HG03108 (cell line): ENCODE data around the gene KDM4C.
"Not testable (repeated sequence)": the region's sequence is repeated elsewhere in the genome, so short reads cannot be mapped to it uniquely, and the experiment has no call there.

Experiments
- ATAC-seq: cut with Tn5 transposase; IDR thresholded peaks from one replicate; pipeline ENCODE4 v1.9.1; 2021; ENCODE audit warnings: moderate library complexity; ENCODE audit not compliant: unreplicated experiment

KDM4C gene

DNA sequence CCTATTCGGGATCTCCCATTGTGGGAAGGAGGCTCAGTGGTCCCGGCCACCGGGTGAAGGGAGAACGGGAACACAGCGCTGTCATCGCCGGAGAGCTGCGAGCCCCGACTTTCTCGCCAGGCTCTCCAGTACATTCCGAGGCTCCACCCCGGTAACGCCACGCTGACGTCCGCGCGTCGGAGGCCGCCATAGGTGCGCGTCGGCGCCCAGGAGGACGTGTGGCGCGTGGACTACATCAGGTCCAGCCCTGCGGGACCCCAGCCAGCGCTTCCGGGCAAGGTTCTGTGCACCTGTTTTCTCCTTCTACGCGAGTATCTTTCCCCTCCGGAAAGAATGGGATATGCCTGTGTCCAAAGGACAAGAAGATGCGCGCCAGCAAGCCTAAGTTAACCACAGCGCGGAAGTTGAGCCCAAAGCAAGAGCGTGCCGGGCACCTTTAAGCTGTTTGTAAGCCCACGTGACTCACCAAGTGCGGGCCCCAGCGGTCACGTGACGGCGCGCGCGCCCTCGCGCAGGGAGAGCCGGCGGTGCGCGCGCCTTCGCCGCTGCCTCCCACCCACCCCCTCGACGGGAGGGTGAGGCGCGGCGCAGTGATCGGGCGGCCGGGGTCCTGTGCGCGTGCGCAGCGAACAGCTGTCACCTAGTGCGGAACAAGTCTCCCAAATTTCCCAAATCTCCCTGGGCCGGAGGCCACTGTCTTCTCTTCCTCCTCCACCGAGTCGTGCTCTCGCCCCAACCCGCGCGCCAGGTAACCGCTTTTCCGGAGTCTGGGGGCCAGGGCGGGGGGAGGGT is at the start of gene KDM4C:
KDM4C (plus strand) TSS at position 518 of the 792 bp plus-strand sequence. CDS start 35,016 bp downstream, outside the sequence.
- peak; percentile 82 for ATAC-seq

DNA sequence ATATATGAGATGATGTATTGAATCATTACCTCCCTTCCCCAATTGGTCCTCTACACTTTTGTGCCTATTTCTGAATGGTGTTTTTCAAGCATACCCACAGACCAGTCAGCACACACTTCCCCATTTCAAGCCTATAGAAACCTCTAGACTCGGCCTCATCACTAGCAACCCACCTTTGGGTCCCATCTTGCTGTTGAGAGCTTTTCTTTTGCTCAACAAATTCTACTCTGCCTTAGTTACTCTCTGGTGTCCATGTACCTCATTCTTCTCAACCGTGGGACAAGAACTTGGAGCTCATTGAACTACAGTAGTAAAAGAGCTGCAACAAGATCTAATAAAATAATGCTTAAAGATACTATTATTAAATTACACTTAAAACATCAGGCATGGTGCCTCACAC is 49.0 kb upstream of the KDM4C start:
- no peak for ATAC-seq

- no peak for ATAC-seq
Measured at GRCh38 chr9:6711403-6711802, 46.4 kb upstream of the KDM4C start.

- no peak for ATAC-seq
Measured at GRCh38 chr9:6712041-6712440, 45.7 kb upstream of the KDM4C start.

- ATAC-seq = no peak
Measured at GRCh38 chr9:6714176-6714575, 43.6 kb upstream of the KDM4C start.

DNA sequence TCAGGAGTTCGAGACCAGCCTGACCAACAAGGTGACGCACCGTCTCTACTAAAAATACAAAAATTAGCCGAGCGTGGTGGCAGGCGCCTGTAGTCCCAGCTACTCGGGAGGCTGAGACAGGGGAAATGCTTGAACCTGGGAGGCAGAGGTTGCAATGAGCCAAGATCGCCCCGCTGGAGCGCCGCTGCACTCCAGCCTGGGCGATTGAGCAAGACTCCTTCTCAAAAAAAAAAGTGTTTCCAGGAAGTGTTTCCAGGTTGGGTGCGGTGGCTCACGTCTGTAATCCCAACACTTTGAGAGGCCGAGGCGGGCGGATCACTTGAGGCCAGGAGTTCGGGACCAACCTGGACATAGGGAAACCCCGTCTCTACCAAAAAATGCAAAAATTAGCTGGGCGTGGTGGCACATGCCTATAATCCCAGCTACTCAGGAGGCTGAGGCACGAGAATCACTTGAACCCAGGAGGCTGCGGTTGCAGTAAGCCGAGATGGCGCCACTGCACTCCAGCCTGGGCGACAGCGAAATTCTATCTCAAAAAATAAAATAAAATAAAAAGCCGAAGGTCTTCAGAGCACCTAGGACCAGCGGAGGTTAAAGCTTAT is 42.5 kb upstream of the KDM4C start:
- not testable (repeated sequence) for ATAC-seq

DNA sequence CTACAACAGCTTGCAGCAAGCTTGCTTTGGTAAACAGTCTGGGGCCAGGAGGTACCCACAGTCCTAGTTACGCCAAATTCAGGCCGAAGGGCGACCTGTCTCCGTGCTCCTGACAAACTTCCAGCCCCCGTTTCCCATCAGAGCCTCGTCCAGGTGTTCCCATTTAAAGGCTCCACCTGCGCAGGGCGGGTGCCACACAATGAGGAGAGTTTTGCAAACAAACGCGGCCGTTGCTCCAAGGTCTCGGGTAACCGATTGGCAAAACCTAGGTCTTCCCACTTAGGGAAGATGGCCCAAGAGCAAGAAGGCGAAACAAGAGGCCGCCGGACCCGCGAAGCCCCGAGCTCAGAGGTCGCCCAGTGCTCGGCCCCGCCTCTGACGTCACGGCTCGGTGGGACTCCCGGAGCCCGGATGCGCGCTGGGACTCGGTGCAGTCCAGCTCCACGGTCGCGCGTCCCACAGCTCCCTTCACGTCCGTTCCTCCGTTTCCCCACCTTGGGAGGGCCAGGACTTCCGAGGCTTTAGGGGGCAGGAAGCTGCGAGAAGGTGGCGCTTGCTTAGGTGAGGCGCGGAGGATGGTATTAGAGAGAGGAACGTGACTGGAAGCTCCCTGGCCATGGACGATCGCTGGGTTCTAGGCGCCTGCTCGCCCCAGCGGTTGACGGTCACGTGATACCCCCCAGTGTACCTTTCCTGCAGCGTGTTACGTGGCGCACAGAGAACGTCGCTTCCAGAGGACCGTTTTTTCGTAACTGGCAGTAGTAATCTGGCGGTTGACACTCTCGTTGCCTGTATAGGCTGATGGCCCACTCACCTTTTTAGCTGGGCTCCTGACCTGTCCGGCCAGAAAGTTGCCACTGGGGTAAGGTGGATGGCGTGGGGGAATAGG is 41.8 kb upstream of the KDM4C start:
- ATAC-seq = peak; percentile 69

GRCh38 chr9:6716766-6717165 is 41.0 kb upstream of the KDM4C start:
- no peak for ATAC-seq

- no peak for ATAC-seq
Measured at GRCh38 chr9:6723881-6724420, 33.8 kb upstream of the KDM4C start.

GRCh38 chr9:6733257-6733656 is 24.5 kb upstream of the KDM4C start:
- ATAC-seq = no peak

- ATAC-seq = no peak
Measured at GRCh38 chr9:6733831-6734230, 23.9 kb upstream of the KDM4C start.

GRCh38 chr9:6735422-6735821 is 22.4 kb upstream of the KDM4C start:
- ATAC-seq = no peak

DNA sequence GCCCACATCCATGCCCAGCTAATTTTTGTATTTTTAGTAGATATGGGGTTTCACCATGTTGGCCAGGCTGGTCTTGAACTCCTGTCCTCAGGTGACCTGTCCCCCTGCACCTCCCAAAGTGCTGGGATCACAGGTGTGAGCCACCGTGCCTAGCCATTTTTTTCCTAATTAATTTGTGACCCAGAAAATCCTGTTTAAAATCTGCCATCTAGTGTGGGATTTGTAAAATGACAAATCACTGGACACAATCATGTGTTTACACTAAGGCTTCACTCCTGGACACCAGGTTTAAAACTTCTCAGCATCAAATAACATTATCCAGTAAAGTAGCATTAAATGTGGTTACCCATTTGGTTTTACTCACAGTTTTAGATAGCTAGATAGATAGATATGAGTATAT is 18.6 kb upstream of the KDM4C start:
- no peak for ATAC-seq

DNA sequence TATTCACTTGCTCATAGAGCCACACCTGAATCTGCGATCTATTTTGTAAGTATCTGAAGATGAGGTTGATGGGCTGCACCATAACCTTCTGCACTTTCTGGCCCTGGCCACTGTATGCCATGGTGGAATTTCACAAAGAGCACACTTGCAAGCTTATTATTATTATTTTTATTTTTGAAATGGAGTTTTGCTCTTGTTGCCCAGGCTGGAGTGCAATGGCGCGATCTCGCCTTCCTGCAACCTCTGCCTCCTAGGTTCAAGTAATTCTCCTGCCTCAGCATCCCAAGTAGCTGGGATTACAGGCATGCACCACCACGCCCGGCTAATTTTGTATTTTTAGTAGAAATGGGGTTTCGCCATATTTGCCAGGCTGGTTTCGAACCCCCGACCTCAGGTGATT is 8.9 kb upstream of the KDM4C start:
- not testable (repeated sequence) for ATAC-seq

- ATAC-seq = not testable (repeated sequence)
Measured at GRCh38 chr9:6754861-6755260, 2.9 kb upstream of the KDM4C start.

DNA sequence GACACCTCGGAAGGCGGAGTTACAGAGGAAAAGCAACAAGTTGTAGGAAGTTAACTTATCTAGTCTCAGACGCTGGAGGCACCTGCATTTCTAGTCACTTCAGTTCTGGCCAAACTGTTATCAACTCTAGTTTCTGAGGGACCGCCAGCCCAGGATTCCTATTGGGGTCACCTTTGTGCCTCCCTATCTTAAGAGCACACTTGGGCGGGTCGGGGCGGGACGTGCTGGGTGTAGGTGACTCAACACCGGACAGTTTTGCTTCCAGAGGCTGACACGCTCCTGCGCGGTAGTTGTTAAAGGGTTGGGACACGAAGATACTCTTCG is 679 bp upstream of the KDM4C start:
- no peak for ATAC-seq

DNA sequence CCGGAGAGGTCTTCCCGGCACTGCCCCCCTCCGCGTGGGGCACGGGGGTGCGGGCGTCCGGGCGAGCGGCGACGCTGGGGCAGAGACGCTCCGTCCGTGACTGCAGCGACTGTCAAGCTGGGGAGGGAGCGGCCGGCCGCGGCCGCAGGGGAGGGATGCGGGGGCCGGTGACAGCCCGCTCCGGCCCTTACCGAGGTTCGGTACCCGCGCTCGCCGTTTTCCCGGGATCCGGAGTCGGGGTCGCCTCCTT is 400 bp downstream of the KDM4C start:
- ATAC-seq = peak; percentile 2

DNA sequence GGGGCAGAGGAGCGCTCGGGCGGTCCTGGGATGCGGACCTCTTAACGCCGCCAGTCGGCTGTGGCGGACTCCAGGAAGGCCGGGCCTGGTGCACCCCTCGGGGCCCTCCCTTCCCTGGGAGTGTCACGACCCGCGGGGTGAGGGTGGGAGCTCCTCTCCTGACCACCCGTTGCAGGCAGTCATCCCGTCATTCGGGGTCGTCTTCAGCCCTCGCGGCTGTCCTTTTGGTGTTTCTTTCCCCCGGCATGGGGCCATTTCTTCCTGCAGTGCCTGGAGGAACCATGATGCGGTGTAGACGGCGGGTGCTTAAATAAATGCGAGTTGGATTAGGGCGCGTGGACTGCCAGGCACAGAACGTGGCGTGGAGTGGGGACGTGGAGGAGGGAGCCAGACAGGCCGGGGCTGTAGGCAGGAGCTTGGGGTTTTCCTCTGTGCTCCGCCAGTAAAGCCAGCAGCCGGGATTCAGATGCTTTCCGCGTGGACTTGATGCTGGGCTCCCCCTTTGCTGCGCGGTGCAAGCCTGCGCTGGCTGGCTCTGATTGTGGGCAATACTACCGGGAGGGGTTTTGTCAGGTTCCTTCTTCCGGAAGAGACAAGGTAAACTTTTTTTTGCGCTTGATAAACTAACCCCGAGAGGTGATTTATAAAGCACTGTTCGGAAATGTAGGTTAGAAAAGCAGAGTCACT is 868 bp downstream of the KDM4C start:
- ATAC-seq = peak; percentile 20

GRCh38 chr9:6759185-6759977 is 1.6 kb downstream of the KDM4C start:
- peak; percentile 9 for ATAC-seq

GRCh38 chr9:6761306-6761705 is 3.5 kb downstream of the KDM4C start:
- ATAC-seq = no peak
